Suppressor macrophage (primary cell): ENCODE data around the gene KRT82.
A peak's percentile ranks its signal among the peaks of the same experiment; 100 is the strongest.

ENCODE experiments used
- DNase-seq, 4 experiments: peaks; one replicate each; pipeline ENCODE4 v3.0.0-alpha.2; 2020 to 2022

KRT82 gene

GRCh38 chr12:52382854-52383253 is 23.3 kb downstream of the KRT82 start:
- DNase-seq = no peak

- DNase-seq = no peak
Measured at GRCh38 chr12:52381206-52381605, 24.9 kb downstream of the KRT82 start.

- DNase-seq = peak; percentile 10 to 55 (median 33)
Measured at GRCh38 chr12:52380271-52380694, 25.9 kb downstream of the KRT82 start.

- DNase-seq = no peak
Measured at GRCh38 chr12:52379536-52379935, 26.6 kb downstream of the KRT82 start.

- no peak for DNase-seq
Measured at GRCh38 chr12:52378091-52378490, 28.0 kb downstream of the KRT82 start.

- no peak for DNase-seq
Measured at GRCh38 chr12:52377266-52377665, 28.9 kb downstream of the KRT82 start.

GRCh38 chr12:52372216-52373154 is 33.6 kb downstream of the KRT82 start:
- DNase-seq = peak; percentile 80 to 89 (median 87)

- no peak for DNase-seq
Measured at GRCh38 chr12:52371716-52372115, 34.4 kb downstream of the KRT82 start.

- no peak for DNase-seq
Measured at GRCh38 chr12:52370926-52371608, 35.1 kb downstream of the KRT82 start.

- no peak for DNase-seq
Measured at GRCh38 chr12:52369809-52370208, 36.3 kb downstream of the KRT82 start.

- no peak for DNase-seq
Measured at GRCh38 chr12:52369211-52369610, 36.9 kb downstream of the KRT82 start.

GRCh38 chr12:52368508-52368907 is 37.6 kb downstream of the KRT82 start:
- no peak for DNase-seq

- DNase-seq = no peak
Measured at GRCh38 chr12:52367876-52368275, 38.3 kb downstream of the KRT82 start.

GRCh38 chr12:52366738-52367485 is 39.2 kb downstream of the KRT82 start, which contains the start of gene KRT85:
Gene KRT85 (minus strand): TSS chr12:52367481. CDS start chr12:52367405, 76 bp downstream.
- no peak for DNase-seq

- DNase-seq = no peak
Measured at GRCh38 chr12:52364901-52365489, 41.1 kb downstream of the KRT82 start.

GRCh38 chr12:52364061-52364460 is 42.1 kb downstream of the KRT82 start:
- no peak for DNase-seq

GRCh38 chr12:52363111-52363679 is 42.9 kb downstream of the KRT82 start:
- DNase-seq = no peak

GRCh38 chr12:52362118-52362726 is 43.9 kb downstream of the KRT82 start:
- DNase-seq = no peak

- no peak for DNase-seq
Measured at GRCh38 chr12:52361553-52361952, 44.6 kb downstream of the KRT82 start.

- no peak for DNase-seq
Measured at GRCh38 chr12:52360663-52361271, 45.4 kb downstream of the KRT82 start.

GRCh38 chr12:52360106-52360662 is 46.0 kb downstream of the KRT82 start:
- no peak for DNase-seq
